Lung (tissue), 12 donors: ENCODE measurements around the gene TMEM203. TPM values are rescaled to one million over a fixed set of nuclear protein-coding genes. Genes with fewer than 3 reads are reported as not detected.

Experiments used
- ATAC-seq: fragments of 200-7000 bp; cut with Tn5 transposase; one replicate; pipeline ENCODE4 v1.9.1; 2020; ENCODE audit warnings: moderate number of reproducible peaks; ENCODE audit not compliant: insufficient read depth, low FRiP score
- DNase-seq, 3 donors: peaks; one replicate each; pipeline ENCODE4 v3.0.0-alpha.2; 2013 to 2017
- H3K27ac ChIP-seq, 2 donors: one replicate each; pipeline ENCODE4 v1.5.1; 2013; ENCODE audit warnings: mild to moderate bottlenecking in 2 of 2, moderate library complexity in 2 of 2, control low read depth in 1 of 2, inconsistent platforms in 1 of 2, low read depth in 1 of 2, low read length in 1 of 2
- H3K27me3 ChIP-seq, 3 donors: one replicate each; pipeline ENCODE4 v1.5.1; 2013; ENCODE audit warnings: low read length in 2 of 3; ENCODE audit not compliant: control insufficient read depth in 3 of 3, insufficient read depth in 3 of 3
- H3K36me3 ChIP-seq, 4 donors: one replicate each; pipeline ENCODE4 v1.5.1; 2013; ENCODE audit warnings: low read length in 4 of 4, mild to moderate bottlenecking in 1 of 4, moderate library complexity in 1 of 4; ENCODE audit not compliant: control insufficient read depth in 4 of 4, insufficient read depth in 4 of 4
- H3K4me1 ChIP-seq, 5 donors: one replicate each; pipeline ENCODE4 v1.5.1; 2013; ENCODE audit warnings: low read length in 5 of 5, mild to moderate bottlenecking in 2 of 5, moderate library complexity in 1 of 5; ENCODE audit not compliant: control insufficient read depth in 5 of 5, insufficient read depth in 5 of 5
- H3K4me3 ChIP-seq: one replicate; pipeline ENCODE4 v1.5.1; 2013; ENCODE audit warnings: mild to moderate bottlenecking, control low read depth, moderate library complexity
- H3K9ac ChIP-seq, 2 donors: one replicate each; pipeline ENCODE4 v1.5.1; 2013; ENCODE audit warnings: low read length in 2 of 2, control low read depth in 1 of 2; ENCODE audit not compliant: insufficient read depth in 1 of 2
- H3K9me3 ChIP-seq, 4 donors: one replicate each; pipeline ENCODE4 v1.5.1; 2013; ENCODE audit warnings: low read length in 3 of 4, mild to moderate bottlenecking in 1 of 4, moderate library complexity in 1 of 4; ENCODE audit not compliant: control insufficient read depth in 4 of 4, insufficient read depth in 3 of 4
- CTCF ChIP-seq: IDR thresholded peaks from 2 replicates; pipeline ENCODE4 v1.5.1; 2012; ENCODE audit warnings: mild to moderate bottlenecking; ENCODE audit errors: control extremely low read depth, extremely low read depth
- WGBS, 2 donors: extraction: QIAGEN DNeasy Blood & Tissue Kit; methylation state at CpG; one replicate each; pipeline ENCODE4 v1.1.7; 2013; 5-methylcytosine and 5-hydroxymethylcytosine counted together
- polyA plus RNA-seq, 2 donors: library from polyadenylated mRNA; stranded (reverse); fragments of 200-250 nt; gene quantifications; one replicate each; pipeline ENCODE4 v1.2.1, GENCODE V29; 2013
- total RNA-seq, 2 donors: library from RNA; depleted of rRNA in 1 of 2; stranded (reverse); fragments of >200 nt in 1 of 2; gene quantifications; one replicate each; pipeline ENCODE4 v1.2.1, GENCODE V29; 2014 to 2021
- donor health status: control.
- donor health status: control.
- donor health status: Bipolar disorder and iron deficiency.
- donor health status: healthy.
- donor health status: DM: yes; HTN: yes; CAD: no.

Gene TMEM203
- total and polyA plus RNA-seq, 4 donors: 26.0 to 39.3 (median 33.8) TPM

- 66 to 68% methylated on average over 35 of the region's 35 CpGs for WGBS, 2 donors
- Histone ChIP-seq H3K9me3 (no peaks in the 10 kb centered on the region), H3K27me3 (peaks cover 0 to 3% (median 0%) of the 10 kb centered on the region in 3 donors), H3K4me3 (no peak overlapping the region), H3K36me3 (no peaks in the 10 kb centered on the region), H3K4me1 (peaks cover 0 to 14% (median 8%) of the 10 kb centered on the region in 5 donors), H3K27ac (no peak overlapping the region), H3K9ac (no peak overlapping the region)
- DNase-seq (no peak), ATAC-seq (no peak)
- no peak for TF ChIP-seq CTCF
Observed at GRCh38 chr9:137235424-137236237, 30.2 kb upstream of the TMEM203 start.

- peaks cover 0 to 14% (median 8%) of the 10 kb centered on the region in 5 donors for H3K4me1 ChIP-seq
- TF ChIP-seq CTCF: no peak
- peaks cover 0 to 6% (median 0%) of the 10 kb centered on the region in 3 donors for H3K27me3 ChIP-seq
- no peaks in the 10 kb centered on the region for H3K36me3 ChIP-seq
- no peak overlapping the region for H3K4me3 ChIP-seq
- ATAC-seq (no peak), DNase-seq (no peak)
- no peak overlapping the region for H3K27ac ChIP-seq
- H3K9ac ChIP-seq: no peak overlapping the region
- 70 to 83% methylated on average over 17 to 18 of the region's 18 CpGs for WGBS, 2 donors
- no peaks in the 10 kb centered on the region for H3K9me3 ChIP-seq
Observed at GRCh38 chr9:137234758-137235423, 29.4 kb upstream of the TMEM203 start.

- H3K9me3 ChIP-seq: peaks cover 0 to 2% (median 0%) of the 10 kb centered on the region in 4 donors
- H3K36me3 ChIP-seq: no peaks in the 10 kb centered on the region
- ATAC-seq (no peak), DNase-seq (no peak)
- no peak overlapping the region for H3K27ac ChIP-seq
- 63 to 72% methylated on average over 27 to 40 of the region's 40 CpGs for WGBS, 2 donors
- no peak for TF ChIP-seq CTCF
- no peak overlapping the region for H3K9ac ChIP-seq
- H3K4me1 ChIP-seq: peaks cover 0 to 14% (median 8%) of the 10 kb centered on the region in 5 donors
- no peak overlapping the region for H3K4me3 ChIP-seq
- H3K27me3 ChIP-seq: peaks cover 0 to 6% (median 0%) of the 10 kb centered on the region in 3 donors
Observed at GRCh38 chr9:137234055-137234697, 28.7 kb upstream of the TMEM203 start.
